Measurements from ENCODE around the gene PPP1R17.

PPP1R17 gene

GRCh38 chr7:31705377-31705776, 18.4 kb downstream of the PPP1R17 start:
- no peak for TF ChIP-seq CTCF (tag by site-specific recombination; IDR thresholded peaks at IDR 0.05)
- TF ChIP-seq, protein P1, sequence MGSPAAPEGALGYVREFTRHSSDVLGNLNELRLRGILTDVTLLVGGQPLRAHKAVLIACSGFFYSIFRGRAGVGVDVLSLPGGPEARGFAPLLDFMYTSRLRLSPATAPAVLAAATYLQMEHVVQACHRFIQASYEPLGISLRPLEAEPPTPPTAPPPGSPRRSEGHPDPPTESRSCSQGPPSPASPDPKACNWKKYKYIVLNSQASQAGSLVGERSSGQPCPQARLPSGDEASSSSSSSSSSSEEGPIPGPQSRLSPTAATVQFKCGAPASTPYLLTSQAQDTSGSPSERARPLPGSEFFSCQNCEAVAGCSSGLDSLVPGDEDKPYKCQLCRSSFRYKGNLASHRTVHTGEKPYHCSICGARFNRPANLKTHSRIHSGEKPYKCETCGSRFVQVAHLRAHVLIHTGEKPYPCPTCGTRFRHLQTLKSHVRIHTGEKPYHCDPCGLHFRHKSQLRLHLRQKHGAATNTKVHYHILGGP (tag by site-specific recombination; IDR thresholded peaks at IDR 0.05), result no peak
- TF ChIP-seq, protein P2, sequence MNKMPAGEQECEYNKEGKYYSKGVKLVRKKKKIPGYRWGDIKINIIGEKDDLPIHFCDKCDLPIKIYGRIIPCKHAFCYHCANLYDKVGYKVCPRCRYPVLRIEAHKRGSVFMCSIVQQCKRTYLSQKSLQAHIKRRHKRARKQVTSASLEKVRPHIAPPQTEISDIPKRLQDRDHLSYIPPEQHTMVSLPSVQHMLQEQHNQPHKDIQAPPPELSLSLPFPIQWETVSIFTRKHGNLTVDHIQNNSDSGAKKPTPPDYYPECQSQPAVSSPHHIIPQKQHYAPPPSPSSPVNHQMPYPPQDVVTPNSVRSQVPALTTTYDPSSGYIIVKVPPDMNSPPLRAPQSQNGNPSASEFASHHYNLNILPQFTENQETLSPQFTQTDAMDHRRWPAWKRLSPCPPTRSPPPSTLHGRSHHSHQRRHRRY (tag by site-specific recombination; IDR thresholded peaks at IDR 0.05), result no peak
- no peak for TF ChIP-seq TCF7L2 (IDR thresholded peaks at IDR 0.05; ENCODE audit: borderline replicate concordance, low read depth, low read length)
- no peak for TF ChIP-seq SALL2 (tag by site-specific recombination; IDR thresholded peaks at IDR 0.05; ENCODE audit: borderline replicate concordance)
- TF ChIP-seq, protein P3, sequence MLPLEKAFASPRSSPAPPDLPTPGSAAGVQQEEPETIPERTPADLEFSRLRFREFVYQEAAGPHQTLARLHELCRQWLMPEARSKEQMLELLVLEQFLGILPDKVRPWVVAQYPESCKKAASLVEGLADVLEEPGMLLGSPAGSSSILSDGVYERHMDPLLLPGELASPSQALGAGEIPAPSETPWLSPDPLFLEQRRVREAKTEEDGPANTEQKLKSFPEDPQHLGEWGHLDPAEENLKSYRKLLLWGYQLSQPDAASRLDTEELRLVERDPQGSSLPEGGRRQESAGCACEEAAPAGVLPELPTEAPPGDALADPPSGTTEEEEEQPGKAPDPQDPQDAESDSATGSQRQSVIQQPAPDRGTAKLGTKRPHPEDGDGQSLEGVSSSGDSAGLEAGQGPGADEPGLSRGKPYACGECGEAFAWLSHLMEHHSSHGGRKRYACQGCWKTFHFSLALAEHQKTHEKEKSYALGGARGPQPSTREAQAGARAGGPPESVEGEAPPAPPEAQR (tag by site-specific recombination; IDR thresholded peaks at IDR 0.05), result no peak
- no peak for TF ChIP-seq ZFHX2 (tag by site-specific recombination; conservative IDR thresholded peaks at IDR 0.05)
- TF ChIP-seq ZNF707 (tag by site-specific recombination; IDR thresholded peaks at IDR 0.05), result no peak
- no peak for TF ChIP-seq ZNF148 (tag by site-specific recombination; IDR thresholded peaks at IDR 0.05; ENCODE audit: borderline replicate concordance)
- no peak for TF ChIP-seq ZNF623 (tag by site-specific recombination; IDR thresholded peaks at IDR 0.05)
- H3K4me3 ChIP-seq (ENCODE audit: low read depth, low read length), result no peak overlapping the region
- ChIA-PET POLR2A (no interaction called here), CTCF (no interaction called here)
- no peaks in the 10 kb centered on the region for H3K36me3 ChIP-seq (ENCODE audit: control insufficient read depth in 2 of 2, insufficient read depth in 1 of 2, low read length in 2 of 2)
- no peak overlapping the region for H3K27ac ChIP-seq (ENCODE audit: extremely low read depth, low read depth, low read length)
- H3K9me3 ChIP-seq (ENCODE audit: control insufficient read depth, insufficient read depth, low read depth, low read length), result no peaks in the 10 kb centered on the region
- no peaks in the 10 kb centered on the region for H3K4me1 ChIP-seq (ENCODE audit: control insufficient read depth, insufficient read depth, low read length)

DNA sequence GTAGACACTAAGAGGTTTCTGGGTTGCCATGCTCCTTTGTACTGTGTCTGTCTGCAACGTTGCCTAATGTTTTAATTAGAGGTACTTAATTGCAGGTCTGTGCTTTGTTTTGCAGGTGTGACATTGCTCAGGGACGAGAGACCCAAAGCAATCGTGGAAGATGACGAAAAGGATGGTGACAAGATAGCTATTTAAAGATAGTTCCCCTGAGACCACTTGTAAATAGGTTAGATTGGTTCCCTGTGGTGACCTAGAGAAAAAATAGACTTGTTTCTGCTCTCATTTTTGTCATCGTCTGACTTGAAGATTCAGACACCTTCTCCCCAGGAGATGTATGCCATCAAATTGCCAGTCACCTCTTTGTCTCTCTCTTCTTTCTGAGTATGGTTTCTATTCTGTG, 20.1 kb downstream of the PPP1R17 start:
- Histone ChIP-seq H3K27ac (ENCODE audit: extremely low read depth, low read depth, low read length) (no peak overlapping the region), H3K4me1 (ENCODE audit: control insufficient read depth, insufficient read depth, low read length) (no peaks in the 10 kb centered on the region), H3K36me3 (ENCODE audit: control insufficient read depth in 2 of 2, insufficient read depth in 1 of 2, low read length in 2 of 2) (no peaks in the 10 kb centered on the region), H3K9me3 (ENCODE audit: control insufficient read depth, insufficient read depth, low read depth, low read length) (no peaks in the 10 kb centered on the region), H3K4me3 (ENCODE audit: low read depth, low read length) (no peak overlapping the region)
- TF ChIP-seq ZNF629 (tag by site-specific recombination; IDR thresholded peaks at IDR 0.05) (no peak), ZNF391 (tag by site-specific recombination; IDR thresholded peaks at IDR 0.05; ENCODE audit: borderline replicate concordance, low read depth) (no peak), ZNF423 (tag by site-specific recombination; IDR thresholded peaks at IDR 0.05) (no peak), ZNF214 (tag by site-specific recombination; IDR thresholded peaks at IDR 0.05; ENCODE audit: borderline replicate concordance) (no peak), ZNF621 (tag by site-specific recombination; IDR thresholded peaks at IDR 0.05) (no peak), ZNF747 (tag by site-specific recombination; IDR thresholded peaks at IDR 0.05) (no peak), ZFHX2 (tag by site-specific recombination; conservative IDR thresholded peaks at IDR 0.05) (no peak), ZNF350 (tag by site-specific recombination; IDR thresholded peaks at IDR 0.05) (no peak), ZNF776 (tag by site-specific recombination; IDR thresholded peaks at IDR 0.05; ENCODE audit: borderline replicate concordance) (no peak)
- ChIA-PET CTCF (interaction anchor here (0.6 kb wide), 1 partner anchor 28 kb away, joined by 3 read pairs; no protein-coding TSS in a partner anchor), POLR2A (no interaction called here)

Data from HEK293 (cell line).